Keratinocyte (primary cell): ENCODE results near the gene COPZ2.

ENCODE experiments used
- EZH2 ChIP-seq: IDR thresholded peaks from one replicate; pipeline ENCODE4 v1.6.1; 2012; ENCODE audit warnings: inconsistent platforms, mild to moderate bottlenecking, low read length, moderate library complexity
- TF ChIP-seq, protein P1 (sequence below), 3 experiments: IDR thresholded peaks in 1 of 3; conservative IDR thresholded peaks in 1 of 3; optimal IDR thresholded peaks in 1 of 3; 2 replicates in 2 of 3; 3 replicates in 1 of 3; pipeline versions ENCODE3 to v1.5.1; 2011; ENCODE audit warnings: low read length in 3 of 3, mild to moderate bottlenecking in 3 of 3, moderate library complexity in 2 of 3, control low read depth in 1 of 3, inconsistent platforms in 1 of 3; ENCODE audit not compliant: insufficient read depth in 2 of 3; ENCODE audit errors: extremely low read depth in 1 of 3

DNA sequence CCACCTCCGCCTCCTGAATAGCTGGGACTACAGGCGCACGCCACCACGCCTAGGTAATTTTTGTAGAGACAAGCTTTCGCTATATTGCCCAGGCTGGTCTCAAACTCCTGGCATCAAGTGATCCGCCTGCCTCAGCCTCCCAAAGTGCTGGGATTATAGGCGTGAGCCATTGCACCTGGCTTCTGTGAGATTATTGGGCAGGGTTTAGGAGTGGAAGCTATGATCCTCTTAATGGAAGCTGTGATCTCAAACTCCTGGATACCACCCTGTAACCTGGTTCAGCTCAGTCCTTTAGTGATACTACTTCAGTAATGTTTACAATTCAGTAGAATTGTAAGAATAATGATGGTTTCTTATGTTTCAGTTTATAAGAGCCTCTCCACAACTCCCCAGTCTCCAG, 24.7 kb upstream of the COPZ2 start:
- TF ChIP-seq, protein P1, sequence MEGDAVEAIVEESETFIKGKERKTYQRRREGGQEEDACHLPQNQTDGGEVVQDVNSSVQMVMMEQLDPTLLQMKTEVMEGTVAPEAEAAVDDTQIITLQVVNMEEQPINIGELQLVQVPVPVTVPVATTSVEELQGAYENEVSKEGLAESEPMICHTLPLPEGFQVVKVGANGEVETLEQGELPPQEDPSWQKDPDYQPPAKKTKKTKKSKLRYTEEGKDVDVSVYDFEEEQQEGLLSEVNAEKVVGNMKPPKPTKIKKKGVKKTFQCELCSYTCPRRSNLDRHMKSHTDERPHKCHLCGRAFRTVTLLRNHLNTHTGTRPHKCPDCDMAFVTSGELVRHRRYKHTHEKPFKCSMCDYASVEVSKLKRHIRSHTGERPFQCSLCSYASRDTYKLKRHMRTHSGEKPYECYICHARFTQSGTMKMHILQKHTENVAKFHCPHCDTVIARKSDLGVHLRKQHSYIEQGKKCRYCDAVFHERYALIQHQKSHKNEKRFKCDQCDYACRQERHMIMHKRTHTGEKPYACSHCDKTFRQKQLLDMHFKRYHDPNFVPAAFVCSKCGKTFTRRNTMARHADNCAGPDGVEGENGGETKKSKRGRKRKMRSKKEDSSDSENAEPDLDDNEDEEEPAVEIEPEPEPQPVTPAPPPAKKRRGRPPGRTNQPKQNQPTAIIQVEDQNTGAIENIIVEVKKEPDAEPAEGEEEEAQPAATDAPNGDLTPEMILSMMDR (optimal IDR thresholded peaks at IDR 0.05 in 1 of 3, IDR thresholded peaks at IDR 0.05 in 1 of 3, conservative IDR thresholded peaks at IDR 0.05 in 1 of 3; ENCODE audit: extremely low read depth in 1 of 3, insufficient read depth in 2 of 3, low read length in 3 of 3) = no peak
- no peak for TF ChIP-seq EZH2
